GM23338 (cell line): Measurements from ENCODE around the gene BCL7C. TPM values are rescaled to one million over a fixed set of nuclear protein-coding genes. Genes with fewer than 3 reads are reported as not detected.

Experiments
- ATAC-seq: fragments of 200-7000 bp; cut with Tn5 transposase; 3 replicates; pipeline ENCODE4 v1.9.1; 2020
- DNase-seq: peaks from one replicate; pipeline ENCODE4 v3.0.0-alpha.2; 2015; ENCODE audit warnings: low spot score
- H2AFZ ChIP-seq: fragments of 200-600 bp; sonication (generic); 2 replicates; pipeline ENCODE4 v1.8.0; 2016; ENCODE audit warnings: antibody characterized with exemption, mild to moderate bottlenecking, moderate library complexity
- H3F3A ChIP-seq: fragments of 200-600 bp; sonication (generic); replicated peaks from 2 replicates; pipeline ENCODE4 v1.8.0; 2017; ENCODE audit warnings: antibody characterized with exemption, mixed run types, low read depth
- H3K27ac ChIP-seq: fragments of 200-600 bp; sonication (generic); 2 replicates; pipeline ENCODE4 v1.6.1; 2016; ENCODE audit warnings: low read depth
- H3K27me3 ChIP-seq: fragments of 200-600 bp; sonication (generic); 2 replicates; pipeline ENCODE4 v1.8.0; 2016; ENCODE audit warnings: mild to moderate bottlenecking, mixed run types, moderate library complexity; ENCODE audit not compliant: insufficient read depth
- H3K36me3 ChIP-seq: fragments of 200-600 bp; sonication (generic); 2 replicates; pipeline ENCODE4 v1.8.0; 2016; ENCODE audit warnings: mild to moderate bottlenecking; ENCODE audit not compliant: insufficient read depth
- H3K4me1 ChIP-seq: fragments of 200-600 bp; sonication (generic); 2 replicates; pipeline ENCODE4 v1.8.0; 2016; ENCODE audit warnings: mild to moderate bottlenecking, moderate library complexity; ENCODE audit not compliant: insufficient read depth
- H3K4me2 ChIP-seq: fragments of 200-600 bp; sonication (generic); 2 replicates; pipeline ENCODE4 v1.7.1; 2017; ENCODE audit warnings: mixed run types
- H3K4me3 ChIP-seq: fragments of 200-600 bp; sonication (generic); 2 replicates; pipeline ENCODE4 v1.6.1; 2016; ENCODE audit warnings: mixed run types
- H3K79me2 ChIP-seq: fragments of 200-600 bp; sonication (generic); replicated peaks from 2 replicates; pipeline ENCODE4 v1.8.0; 2017; ENCODE audit warnings: mild to moderate bottlenecking; ENCODE audit not compliant: insufficient read depth
- H3K9me2 ChIP-seq: fragments of 200-600 bp; sonication (generic); 2 replicates; pipeline ENCODE4 v1.8.0; 2017; ENCODE audit not compliant: insufficient read depth
- H4K20me1 ChIP-seq: fragments of 200-600 bp; sonication (generic); replicated peaks from 2 replicates; pipeline ENCODE4 v1.8.0; 2017; ENCODE audit warnings: mild to moderate bottlenecking; ENCODE audit not compliant: insufficient read depth
- H3K27ac Mint-ChIP-seq: 2 replicates; pipeline ENCODE4 v1.8.0; 2020; ENCODE audit warnings: inconsistent platforms, mild to moderate bottlenecking, moderate library complexity, mixed read lengths
- H3K27me3 Mint-ChIP-seq: 3 replicates; pipeline ENCODE4 v1.8.0; 2022; ENCODE audit warnings: low read depth, mild to moderate bottlenecking, moderate library complexity, mixed read lengths, inconsistent platforms; ENCODE audit not compliant: insufficient read depth, poor library complexity
- H3K36me3 Mint-ChIP-seq: 3 replicates; pipeline ENCODE4 v1.8.0; 2021; ENCODE audit warnings: low read depth, mild to moderate bottlenecking, inconsistent platforms, moderate library complexity, mixed read lengths
- H3K4me1 Mint-ChIP-seq: 3 replicates; pipeline ENCODE4 v1.8.0; 2020; ENCODE audit warnings: mild to moderate bottlenecking, inconsistent platforms, mixed read lengths
- H3K4me3 Mint-ChIP-seq: 3 replicates; pipeline ENCODE4 v1.8.0; 2021; ENCODE audit warnings: moderate library complexity, mild to moderate bottlenecking, inconsistent platforms, mixed read lengths
- H3K9me3 Mint-ChIP-seq: 3 replicates; pipeline ENCODE4 v1.8.0; 2020; ENCODE audit warnings: moderate library complexity, mild to moderate bottlenecking, inconsistent platforms, mixed read lengths
- CREB1 ChIP-seq: fragments of 250-450 bp; sonication (Bioruptor Pico); IDR thresholded peaks from 2 replicates; pipeline ENCODE4 v1.5.0; 2020; ENCODE audit warnings: low read depth, mild to moderate bottlenecking, moderate library complexity
- EZH2phosphoT487 ChIP-seq: fragments of 200-600 bp; sonication (generic); IDR thresholded peaks from one replicate; pipeline ENCODE4 v1.8.1; 2018; ENCODE audit warnings: antibody characterized with exemption; ENCODE audit not compliant: unreplicated experiment
- JUNB ChIP-seq: IDR thresholded peaks from one replicate; pipeline ENCODE4 v1.6.1; 2016; ENCODE audit warnings: antibody characterized with exemption; ENCODE audit not compliant: unreplicated experiment
- NANOG ChIP-seq: IDR thresholded peaks from 2 replicates; pipeline ENCODE4 v1.6.1; 2016; ENCODE audit warnings: antibody characterized with exemption, borderline replicate concordance
- POLR2AphosphoS5 ChIP-seq: IDR thresholded peaks from 2 replicates; pipeline ENCODE4 v1.6.1; 2016; ENCODE audit warnings: antibody characterized with exemption, low read depth
- ZNF114 ChIP-seq: fragments of 250-450 bp; sonication (Bioruptor Pico); IDR thresholded peaks from 2 replicates; pipeline ENCODE4 v1.5.0; 2020; ENCODE audit warnings: mild to moderate bottlenecking, moderate library complexity
- ZNF331 ChIP-seq: fragments of 250-450 bp; sonication (Bioruptor Pico); IDR thresholded peaks from 2 replicates; pipeline ENCODE4 v1.5.0; 2020; ENCODE audit warnings: low read depth, mild to moderate bottlenecking, moderate library complexity
- polyA plus RNA-seq: library from polyadenylated mRNA; unstranded; fragments of >200 nt; fragmentation: Nextera tagmentation; extraction: Ambion mirVana; gene quantifications from 2 replicates; pipeline ENCODE4 v1.2.1, GENCODE V29; 2016
- total RNA-seq: library from RNA; depleted of rRNA; stranded (reverse); fragments of >200 nt; shearing (Covaris generic); gene quantifications from 2 replicates; pipeline ENCODE4 v1.2.3, GENCODE V29; 2014
- TF ChIP-seq, protein P1 (sequence below), 2 experiments: fragments of 200-600 bp in 1 of 2; sonication (generic) in 1 of 2; conservative IDR thresholded peaks; 2 replicates each; pipeline versions ENCODE4 v1.5.1 to v1.6.1; 2016 to 2017; ENCODE audit warnings: antibody characterized with exemption in 2 of 2, low read depth in 2 of 2, mild to moderate bottlenecking in 2 of 2, moderate library complexity in 1 of 2
- TF ChIP-seq, protein P2 (sequence below): IDR thresholded peaks from 2 replicates; pipeline ENCODE4 v1.6.1; 2016; ENCODE audit warnings: antibody characterized with exemption
- TF ChIP-seq, protein P3 (sequence below): fragments of 250-450 bp; sonication (Bioruptor Pico); IDR thresholded peaks from 2 replicates; pipeline ENCODE4 v1.5.0; 2020; ENCODE audit warnings: mild to moderate bottlenecking, moderate library complexity

The BCL7C gene
- total and polyA plus RNA-seq, 2 experiments from 2014 or later = 17.5 to 22.1 TPM

DNA sequence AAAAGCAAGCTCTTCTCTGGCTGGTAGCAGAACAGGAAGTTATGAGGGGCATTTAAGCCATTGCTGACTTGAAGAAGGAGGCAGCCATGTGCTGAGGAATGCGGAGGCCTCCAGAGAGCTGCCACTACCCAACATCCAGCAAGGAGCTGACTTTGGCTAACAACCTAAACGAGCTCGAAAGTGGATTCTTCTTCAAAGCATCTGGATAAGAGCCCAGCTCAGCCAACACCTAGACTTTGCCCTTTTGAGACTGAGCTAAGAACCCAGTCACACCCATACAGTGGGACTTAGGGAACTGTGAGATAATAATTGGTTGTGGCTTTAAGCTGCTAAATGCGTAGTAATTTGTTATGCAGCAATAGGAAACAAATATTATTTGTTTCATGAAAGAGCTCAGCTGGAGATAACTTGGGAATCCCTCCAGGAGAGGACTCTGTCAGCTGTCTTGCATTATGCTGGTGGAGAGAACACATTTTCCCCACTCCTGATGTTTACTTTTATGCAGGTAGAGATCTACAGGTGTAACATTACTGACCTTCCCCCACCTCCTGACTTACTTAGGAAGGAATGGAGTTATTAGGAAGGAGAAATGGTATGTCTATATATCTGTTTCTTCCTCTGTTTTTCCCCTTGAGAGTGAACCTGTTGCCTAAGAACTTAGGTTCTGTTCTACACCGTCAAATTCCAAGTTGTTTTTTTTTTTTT lies 54.2 kb downstream of the BCL7C start (continued):
- no peak for TF ChIP-seq JUNB
- TF ChIP-seq, protein P1, sequence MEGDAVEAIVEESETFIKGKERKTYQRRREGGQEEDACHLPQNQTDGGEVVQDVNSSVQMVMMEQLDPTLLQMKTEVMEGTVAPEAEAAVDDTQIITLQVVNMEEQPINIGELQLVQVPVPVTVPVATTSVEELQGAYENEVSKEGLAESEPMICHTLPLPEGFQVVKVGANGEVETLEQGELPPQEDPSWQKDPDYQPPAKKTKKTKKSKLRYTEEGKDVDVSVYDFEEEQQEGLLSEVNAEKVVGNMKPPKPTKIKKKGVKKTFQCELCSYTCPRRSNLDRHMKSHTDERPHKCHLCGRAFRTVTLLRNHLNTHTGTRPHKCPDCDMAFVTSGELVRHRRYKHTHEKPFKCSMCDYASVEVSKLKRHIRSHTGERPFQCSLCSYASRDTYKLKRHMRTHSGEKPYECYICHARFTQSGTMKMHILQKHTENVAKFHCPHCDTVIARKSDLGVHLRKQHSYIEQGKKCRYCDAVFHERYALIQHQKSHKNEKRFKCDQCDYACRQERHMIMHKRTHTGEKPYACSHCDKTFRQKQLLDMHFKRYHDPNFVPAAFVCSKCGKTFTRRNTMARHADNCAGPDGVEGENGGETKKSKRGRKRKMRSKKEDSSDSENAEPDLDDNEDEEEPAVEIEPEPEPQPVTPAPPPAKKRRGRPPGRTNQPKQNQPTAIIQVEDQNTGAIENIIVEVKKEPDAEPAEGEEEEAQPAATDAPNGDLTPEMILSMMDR (conservative IDR thresholded peaks at IDR 0.05; ENCODE audit: low read depth in 2 of 2) = no peak
- no peak for TF ChIP-seq POLR2AphosphoS5
- TF ChIP-seq NANOG = no peak
- no peak for TF ChIP-seq CREB1
- no peak for TF ChIP-seq ZNF114 (CRISPR knock-in tag)
- TF ChIP-seq, protein P2, sequence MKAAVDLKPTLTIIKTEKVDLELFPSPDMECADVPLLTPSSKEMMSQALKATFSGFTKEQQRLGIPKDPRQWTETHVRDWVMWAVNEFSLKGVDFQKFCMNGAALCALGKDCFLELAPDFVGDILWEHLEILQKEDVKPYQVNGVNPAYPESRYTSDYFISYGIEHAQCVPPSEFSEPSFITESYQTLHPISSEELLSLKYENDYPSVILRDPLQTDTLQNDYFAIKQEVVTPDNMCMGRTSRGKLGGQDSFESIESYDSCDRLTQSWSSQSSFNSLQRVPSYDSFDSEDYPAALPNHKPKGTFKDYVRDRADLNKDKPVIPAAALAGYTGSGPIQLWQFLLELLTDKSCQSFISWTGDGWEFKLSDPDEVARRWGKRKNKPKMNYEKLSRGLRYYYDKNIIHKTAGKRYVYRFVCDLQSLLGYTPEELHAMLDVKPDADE = no peak
- TF ChIP-seq EZH2phosphoT487 = no peak
- TF ChIP-seq ZNF331 (CRISPR knock-in tag) = no peak

DNA sequence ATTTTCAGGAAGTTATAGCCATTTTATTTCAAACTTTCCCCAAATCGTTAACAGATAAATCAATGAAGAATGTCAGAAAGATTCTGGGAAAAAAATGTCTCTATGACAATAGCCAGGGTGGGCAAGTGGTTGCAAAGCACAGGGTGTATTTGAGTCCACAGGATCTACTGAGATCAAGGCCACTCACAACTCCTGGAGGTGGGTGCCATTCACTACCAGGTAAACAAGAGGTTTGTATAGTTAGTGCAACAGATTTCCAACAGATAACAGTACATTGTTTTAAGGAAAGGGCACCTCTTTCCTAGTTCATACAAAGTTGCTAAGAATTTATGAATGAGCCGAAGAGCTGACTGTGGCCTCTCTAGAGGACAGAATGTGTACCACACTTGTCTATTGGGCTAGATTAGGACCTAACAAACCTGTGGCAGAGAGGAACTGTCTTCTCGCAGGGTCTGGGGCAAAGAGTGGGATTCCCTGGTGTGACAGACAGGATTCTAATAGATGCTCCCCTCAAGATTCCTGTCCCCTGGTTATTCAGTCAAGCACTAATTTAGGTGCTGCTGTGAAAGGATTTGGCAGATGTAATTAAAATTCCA lies 54.9 kb downstream of the BCL7C start:
- Histone ChIP-seq H3K36me3 (no peaks in the 10 kb centered on the region), H2AFZ (no peak overlapping the region), H3K79me2 (no peaks in the 10 kb centered on the region), H3F3A (no peaks in the 10 kb centered on the region), H3K27me3 (no peaks in the 10 kb centered on the region), H3K4me3 (no peak overlapping the region), H3K4me1 (no peaks in the 10 kb centered on the region), H3K9me2 (no peaks in the 10 kb centered on the region), H3K27ac (no peak overlapping the region), H4K20me1 (no peaks in the 10 kb centered on the region), H3K4me2 (no peak overlapping the region)
- H3K27me3 Mint-ChIP-seq = peaks cover 5% of the 10 kb centered on the region
- peaks cover 4% of the 10 kb centered on the region; the same call in 1 of the 3 replicates for H3K4me1 Mint-ChIP-seq
- no peak overlapping the region for H3K4me3 Mint-ChIP-seq
- DNase-seq (peak; percentile 25), ATAC-seq (peak; percentile 43; the same call in 2 of the 3 replicates)
- peaks cover 13% of the 10 kb centered on the region for H3K9me3 Mint-ChIP-seq
- H3K27ac Mint-ChIP-seq = no peak overlapping the region
- H3K36me3 Mint-ChIP-seq = peaks cover 2% of the 10 kb centered on the region; the same call in 1 of the 3 replicates
- TF ChIP-seq, protein P3, sequence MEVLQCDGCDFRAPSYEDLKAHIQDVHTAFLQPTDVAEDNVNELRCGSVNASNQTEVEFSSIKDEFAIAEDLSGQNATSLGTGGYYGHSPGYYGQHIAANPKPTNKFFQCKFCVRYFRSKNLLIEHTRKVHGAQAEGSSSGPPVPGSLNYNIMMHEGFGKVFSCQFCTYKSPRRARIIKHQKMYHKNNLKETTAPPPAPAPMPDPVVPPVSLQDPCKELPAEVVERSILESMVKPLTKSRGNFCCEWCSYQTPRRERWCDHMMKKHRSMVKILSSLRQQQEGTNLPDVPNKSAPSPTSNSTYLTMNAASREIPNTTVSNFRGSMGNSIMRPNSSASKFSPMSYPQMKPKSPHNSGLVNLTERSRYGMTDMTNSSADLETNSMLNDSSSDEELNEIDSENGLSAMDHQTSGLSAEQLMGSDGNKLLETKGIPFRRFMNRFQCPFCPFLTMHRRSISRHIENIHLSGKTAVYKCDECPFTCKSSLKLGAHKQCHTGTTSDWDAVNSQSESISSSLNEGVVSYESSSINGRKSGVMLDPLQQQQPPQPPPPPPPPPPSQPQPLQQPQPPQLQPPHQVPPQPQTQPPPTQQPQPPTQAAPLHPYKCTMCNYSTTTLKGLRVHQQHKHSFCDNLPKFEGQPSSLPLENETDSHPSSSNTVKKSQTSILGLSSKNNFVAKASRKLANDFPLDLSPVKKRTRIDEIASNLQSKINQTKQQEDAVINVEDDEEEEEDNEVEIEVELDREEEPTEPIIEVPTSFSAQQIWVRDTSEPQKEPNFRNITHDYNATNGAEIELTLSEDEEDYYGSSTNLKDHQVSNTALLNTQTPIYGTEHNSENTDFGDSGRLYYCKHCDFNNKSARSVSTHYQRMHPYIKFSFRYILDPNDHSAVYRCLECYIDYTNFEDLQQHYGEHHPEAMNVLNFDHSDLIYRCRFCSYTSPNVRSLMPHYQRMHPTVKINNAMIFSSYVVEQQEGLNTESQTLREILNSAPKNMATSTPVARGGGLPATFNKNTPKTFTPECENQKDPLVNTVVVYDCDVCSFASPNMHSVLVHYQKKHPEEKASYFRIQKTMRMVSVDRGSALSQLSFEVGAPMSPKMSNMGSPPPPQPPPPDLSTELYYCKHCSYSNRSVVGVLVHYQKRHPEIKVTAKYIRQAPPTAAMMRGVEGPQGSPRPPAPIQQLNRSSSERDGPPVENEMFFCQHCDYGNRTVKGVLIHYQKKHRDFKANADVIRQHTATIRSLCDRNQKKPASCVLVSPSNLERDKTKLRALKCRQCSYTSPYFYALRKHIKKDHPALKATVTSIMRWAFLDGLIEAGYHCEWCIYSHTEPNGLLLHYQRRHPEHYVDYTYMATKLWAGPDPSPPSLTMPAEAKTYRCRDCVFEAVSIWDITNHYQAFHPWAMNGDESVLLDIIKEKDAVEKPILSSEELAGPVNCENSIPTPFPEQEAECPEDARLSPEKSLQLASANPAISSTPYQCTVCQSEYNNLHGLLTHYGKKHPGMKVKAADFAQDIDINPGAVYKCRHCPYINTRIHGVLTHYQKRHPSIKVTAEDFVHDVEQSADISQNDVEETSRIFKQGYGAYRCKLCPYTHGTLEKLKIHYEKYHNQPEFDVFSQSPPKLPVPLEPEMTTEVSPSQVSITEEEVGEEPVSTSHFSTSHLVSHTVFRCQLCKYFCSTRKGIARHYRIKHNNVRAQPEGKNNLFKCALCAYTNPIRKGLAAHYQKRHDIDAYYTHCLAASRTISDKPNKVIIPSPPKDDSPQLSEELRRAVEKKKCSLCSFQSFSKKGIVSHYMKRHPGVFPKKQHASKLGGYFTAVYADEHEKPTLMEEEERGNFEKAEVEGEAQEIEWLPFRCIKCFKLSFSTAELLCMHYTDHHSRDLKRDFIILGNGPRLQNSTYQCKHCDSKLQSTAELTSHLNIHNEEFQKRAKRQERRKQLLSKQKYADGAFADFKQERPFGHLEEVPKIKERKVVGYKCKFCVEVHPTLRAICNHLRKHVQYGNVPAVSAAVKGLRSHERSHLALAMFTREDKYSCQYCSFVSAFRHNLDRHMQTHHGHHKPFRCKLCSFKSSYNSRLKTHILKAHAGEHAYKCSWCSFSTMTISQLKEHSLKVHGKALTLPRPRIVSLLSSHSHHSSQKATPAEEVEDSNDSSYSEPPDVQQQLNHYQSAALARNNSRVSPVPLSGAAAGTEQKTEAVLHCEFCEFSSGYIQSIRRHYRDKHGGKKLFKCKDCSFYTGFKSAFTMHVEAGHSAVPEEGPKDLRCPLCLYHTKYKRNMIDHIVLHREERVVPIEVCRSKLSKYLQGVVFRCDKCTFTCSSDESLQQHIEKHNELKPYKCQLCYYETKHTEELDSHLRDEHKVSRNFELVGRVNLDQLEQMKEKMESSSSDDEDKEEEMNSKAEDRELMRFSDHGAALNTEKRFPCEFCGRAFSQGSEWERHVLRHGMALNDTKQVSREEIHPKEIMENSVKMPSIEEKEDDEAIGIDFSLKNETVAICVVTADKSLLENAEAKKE (CRISPR knock-in tag) = no peak
- TF ChIP-seq, protein P2 = no peak
- TF ChIP-seq ZNF114 (CRISPR knock-in tag) (no peak), ZNF331 (CRISPR knock-in tag) (no peak), CREB1 (no peak), EZH2phosphoT487 (no peak)
- TF ChIP-seq, protein P1 (conservative IDR thresholded peaks at IDR 0.05; ENCODE audit: low read depth in 2 of 2) = no peak
